Suppressor macrophage treated with lipopolysaccharide for 4 hours (primary cell): ENCODE data around the gene SLC25A20.
A peak's percentile ranks its signal among the peaks of the same experiment; 100 is the strongest.
"Not testable (repeated sequence)": the region's sequence is repeated elsewhere in the genome, so short reads cannot be mapped to it uniquely, and the experiment has no call there.

Experiments
- DNase-seq: peaks from one replicate; pipeline ENCODE4 v3.0.0-alpha.2; 2020

SLC25A20 gene

GRCh38 chr3:48898383-48899234, at the start of gene SLC25A20:
SLC25A20 (minus strand) TSS chr3:48898882; CDS start chr3:48898794, 88 bp downstream.
- DNase-seq, result peak; percentile 92

DNA sequence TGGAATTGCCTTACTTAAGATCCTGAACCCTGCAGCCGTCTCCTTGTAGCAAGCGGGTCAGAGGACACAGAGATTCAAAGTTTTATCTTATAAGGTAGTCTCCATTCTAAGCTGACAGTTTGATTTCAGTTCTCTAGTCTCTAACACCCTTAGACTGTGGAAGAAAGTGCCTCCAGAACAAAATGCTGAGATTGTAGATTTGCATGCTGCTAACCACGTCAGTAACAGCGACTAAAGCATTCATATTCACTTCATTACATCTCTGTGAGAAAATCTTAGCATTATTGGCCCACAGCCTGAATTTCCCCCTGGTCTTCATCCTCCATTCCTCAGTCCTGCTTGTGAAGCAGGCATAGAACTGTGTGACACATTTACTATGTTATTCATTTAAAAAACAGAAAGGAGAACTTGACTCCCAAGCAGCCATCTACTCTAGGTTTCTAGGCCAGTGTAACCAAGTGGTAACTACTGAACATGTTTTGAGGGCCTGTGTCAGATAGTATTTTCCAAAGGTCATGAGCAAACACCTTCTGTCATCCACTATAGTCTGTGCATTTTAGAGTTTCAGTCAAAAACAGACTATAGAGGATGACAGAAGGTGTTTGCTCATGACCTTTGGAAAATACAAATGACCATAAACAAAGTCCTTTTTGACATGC, 47.3 kb upstream of the SLC25A20 start:
- DNase-seq, result peak; percentile 12

DNA sequence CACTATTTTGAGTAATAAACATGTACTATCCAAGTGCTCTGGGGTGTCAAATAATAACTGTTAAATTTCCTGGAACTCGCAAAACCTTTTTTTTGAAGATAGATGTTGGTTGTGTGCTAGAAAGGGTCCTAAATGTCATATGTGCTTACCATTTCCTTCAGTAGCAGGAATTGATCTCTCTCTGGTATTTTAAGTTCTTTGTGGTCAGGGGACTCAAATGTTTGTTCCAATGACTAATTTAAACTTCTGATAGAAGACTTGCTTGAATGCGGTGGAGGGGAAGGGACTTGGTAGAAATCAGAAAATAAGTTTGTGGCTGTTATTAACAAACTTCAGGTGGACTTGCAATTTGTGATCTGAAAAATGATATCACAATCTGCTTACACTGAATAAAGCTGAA, 46.8 kb upstream of the SLC25A20 start:
- DNase-seq, result no peak

DNA sequence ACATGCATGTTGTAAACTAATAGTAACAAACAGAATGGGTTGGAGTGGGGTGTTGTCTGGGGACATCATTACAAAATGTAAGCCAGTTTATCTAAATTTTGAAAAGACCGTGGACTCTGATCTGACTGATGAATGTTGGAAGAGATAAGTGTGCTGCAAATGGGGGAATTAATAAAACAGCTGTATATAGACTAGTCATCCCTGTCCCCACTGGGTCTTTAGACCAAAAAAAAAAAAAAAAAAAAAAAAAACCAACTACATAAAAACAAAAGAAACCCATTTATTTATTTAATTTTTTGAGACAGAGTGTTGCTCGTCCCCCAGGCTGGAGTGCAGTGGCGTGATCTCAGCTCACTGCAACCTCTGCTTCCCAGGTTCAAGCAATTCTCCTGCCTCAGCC, 40.0 kb upstream of the SLC25A20 start:
- no peak for DNase-seq

- DNase-seq, result no peak
Observed at GRCh38 chr3:48938156-48938555, 39.5 kb upstream of the SLC25A20 start.

DNA sequence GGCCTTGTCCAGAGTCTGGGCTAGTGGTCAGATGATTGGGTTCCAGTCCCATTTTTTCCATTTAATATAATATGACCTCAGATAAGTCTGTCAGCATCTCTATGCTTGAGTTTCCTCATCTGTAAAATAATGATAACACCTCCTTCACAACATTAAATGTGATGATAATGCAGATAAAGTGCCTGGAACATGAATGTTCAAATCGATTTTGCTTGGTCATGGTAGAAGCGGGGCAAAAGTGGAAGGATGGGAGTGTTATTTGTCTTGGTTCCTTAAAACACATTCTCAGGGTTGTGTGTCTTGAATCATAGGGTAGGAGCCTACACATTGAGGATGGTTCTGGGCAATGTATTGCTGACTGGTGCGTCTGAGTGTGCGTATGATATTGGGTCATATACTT, 36.8 kb upstream of the SLC25A20 start:
- peak; percentile 71 for DNase-seq

DNA sequence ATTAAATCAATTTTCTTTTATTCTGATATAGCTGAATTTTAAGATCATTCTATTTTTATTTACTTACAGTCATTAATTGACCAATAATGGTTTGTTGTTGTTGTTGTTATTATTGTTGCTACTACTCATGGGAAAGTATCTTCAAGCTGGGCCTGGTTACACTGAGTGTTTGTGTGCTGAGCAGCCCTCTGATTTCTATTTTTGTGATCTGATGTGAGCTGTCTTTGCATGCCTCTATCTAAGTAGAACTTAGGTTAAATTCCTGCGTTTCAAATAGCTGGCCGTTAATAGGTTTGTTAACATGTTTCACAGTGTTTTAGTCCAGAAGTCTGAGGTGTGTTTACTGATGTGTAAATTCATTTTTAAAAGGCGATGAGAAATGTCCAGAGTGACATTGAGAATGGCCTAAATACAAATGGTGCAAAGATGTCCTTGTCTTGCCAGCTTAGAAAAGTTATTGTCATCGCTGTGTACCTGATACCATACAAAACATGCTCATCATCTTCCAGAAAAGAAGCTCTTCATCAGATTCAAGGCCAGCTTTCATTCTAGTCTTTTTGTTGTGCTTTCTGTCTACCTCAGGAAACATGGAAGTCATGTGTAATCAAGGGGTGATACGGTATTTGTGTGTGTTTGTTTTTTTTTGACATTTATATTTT, 35.8 kb upstream of the SLC25A20 start:
- no peak for DNase-seq

- peak; percentile 20 for DNase-seq
Observed at GRCh38 chr3:48931944-48932580, 33.4 kb upstream of the SLC25A20 start.

DNA sequence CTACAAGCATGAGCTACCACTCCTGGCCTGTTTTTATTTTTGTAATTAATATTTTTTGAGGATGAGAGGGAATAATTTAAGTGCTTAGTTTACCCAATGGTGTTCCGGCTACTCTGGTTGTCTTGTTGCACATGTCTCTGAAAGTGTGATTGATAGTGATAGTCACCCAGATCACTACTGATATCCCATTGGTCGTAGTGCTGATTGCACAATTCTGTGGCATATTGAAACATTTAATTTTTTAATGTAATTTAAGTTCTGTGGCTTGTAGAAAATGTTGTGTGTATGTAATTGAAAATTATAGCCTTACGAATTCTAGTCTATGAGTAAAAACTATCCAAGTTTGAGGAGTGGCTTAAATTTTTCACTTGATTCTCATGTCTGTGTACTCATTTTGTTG, 31.9 kb upstream of the SLC25A20 start:
- no peak for DNase-seq

DNA sequence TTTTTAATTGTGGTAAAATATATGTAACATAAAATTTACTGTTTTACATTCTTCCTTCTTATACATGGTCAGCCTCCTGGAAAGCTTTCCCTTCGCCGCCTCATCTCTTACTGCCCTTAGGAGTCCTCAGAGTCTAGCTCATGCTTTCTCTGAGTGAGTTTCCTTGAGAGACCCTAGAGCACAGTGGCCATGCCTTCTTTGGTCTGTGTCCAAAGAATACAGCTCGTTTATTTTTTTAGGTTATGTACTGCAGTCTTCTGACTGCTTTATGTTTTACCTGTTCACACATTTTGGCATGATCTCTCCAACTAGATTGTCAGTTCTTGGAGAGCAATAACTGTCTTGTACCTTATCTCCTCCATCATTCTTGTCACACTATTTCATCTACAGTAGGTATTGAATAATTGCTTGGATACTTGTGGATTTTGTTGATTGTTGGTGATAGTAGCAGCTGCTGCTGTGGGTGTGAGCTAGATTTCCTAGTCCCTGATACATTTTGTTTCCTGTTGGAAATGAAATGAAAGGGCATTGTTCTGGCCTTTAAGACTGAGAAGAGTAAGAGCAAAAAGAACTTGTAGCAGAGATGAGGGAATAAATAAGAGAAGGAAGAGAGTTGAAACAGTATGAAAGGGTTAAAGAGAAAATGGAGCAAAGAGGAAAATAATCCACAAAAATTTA, 30.8 kb upstream of the SLC25A20 start:
- DNase-seq, result no peak

DNA sequence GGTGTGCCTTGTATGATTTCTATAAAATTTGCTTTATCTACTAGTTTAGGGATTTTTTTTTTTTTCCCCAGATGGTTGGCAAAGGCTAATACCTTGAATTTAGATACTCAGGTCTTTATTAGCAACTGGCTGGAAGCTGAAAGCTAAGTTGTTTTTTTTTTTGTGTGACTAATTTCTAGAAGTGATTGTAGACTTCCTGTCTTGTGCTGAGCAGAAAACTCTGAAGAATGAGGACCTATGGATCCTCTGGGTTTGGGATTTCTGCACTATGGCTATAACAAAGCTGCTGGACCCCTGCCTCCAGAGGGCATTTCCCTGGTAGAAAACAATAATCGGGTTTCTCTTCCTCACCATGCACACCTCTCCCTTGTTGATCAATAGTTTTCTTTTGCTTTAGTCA, 30.0 kb upstream of the SLC25A20 start:
- DNase-seq, result peak; percentile 32

- peak; percentile 52 for DNase-seq
Observed at GRCh38 chr3:48927928-48928327, 29.2 kb upstream of the SLC25A20 start.

DNA sequence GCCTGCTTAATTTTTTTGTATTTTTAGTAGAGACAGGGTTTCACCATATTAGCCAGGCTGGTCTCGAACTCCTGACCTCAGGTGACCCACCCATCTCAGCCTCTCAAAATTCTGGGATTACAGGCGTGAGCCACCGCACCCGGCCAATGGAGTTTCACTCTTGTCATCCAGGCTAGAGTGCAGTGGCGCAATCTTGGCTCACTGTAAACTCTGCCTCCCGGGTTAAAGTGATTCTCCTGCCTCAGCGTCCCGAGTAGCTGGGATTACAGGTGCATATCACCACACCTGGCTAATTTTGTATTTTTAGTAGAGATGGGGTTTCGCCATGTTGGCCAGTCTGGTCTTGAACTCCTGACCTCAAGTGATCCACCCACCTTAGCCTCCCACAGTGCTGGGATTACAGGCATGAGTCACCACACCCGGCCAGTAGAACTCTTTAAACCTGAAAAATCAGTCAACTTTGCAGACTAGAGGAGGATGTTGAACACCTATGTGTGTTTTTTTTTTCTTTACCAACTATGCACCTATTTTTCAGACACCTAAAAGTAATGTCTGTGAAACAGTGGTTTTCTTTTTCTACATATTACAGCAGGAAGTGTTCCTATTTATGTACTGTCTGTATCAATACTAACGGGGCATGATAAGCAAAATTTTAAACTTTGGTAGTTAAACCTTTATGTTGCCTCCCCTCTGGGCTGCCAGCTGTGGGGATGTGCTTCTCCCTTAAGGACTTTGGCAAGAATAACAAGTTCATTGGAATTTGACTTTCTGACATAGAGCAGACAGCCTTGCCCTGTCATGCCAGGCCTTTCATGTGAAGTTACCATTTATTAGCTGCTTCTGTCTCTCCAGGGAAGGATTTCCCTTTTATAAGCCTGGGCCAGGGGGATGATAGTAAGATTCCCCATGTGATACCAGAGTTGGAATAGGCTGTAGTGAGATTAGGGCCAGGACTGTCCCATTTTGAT, 28.0 kb upstream of the SLC25A20 start:
- no peak for DNase-seq

GRCh38 chr3:48919215-48920138, 20.8 kb upstream of the SLC25A20 start:
- DNase-seq, result peak; percentile 81

DNA sequence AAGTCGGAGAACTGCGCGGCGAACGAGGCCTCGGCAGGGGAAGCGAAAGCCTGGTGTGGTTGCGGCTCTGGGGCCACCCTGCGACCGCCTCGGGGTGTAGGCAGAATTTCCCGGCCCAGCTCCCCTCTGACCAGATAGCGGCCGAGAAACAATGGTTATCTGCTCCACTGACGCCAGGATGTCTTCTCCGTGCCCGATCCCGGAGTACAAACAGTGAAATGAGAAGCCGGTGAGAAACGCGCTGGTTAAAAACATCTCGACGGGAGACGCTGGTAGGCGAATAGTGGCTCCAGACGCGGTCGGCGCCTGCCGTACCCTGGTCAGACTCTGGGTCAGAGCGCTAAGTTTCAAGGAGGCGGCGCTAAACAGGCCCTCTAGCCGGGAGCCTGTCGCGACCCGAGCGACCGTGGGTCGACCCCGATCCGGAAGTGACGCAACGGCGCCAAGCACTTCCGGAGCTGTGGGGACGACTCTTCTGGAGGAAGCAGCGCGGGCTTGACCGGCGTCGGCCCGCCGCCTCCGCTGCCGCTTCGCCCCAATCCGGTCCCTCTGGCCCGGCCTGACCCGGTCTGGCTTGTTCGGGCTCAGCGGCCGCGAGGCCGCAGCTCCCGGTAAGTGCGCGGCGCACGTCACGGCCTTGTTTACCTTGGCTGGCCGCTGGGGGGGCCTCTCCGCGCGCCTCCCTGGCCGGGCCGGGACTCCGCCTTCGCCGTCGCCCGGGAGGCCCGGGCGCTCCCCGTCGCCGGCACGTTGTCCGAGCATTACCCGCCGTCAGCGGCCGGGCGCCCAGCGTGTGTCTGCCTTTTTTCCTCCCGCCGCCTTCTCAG, 19.9 kb upstream of the SLC25A20 start, which contains the start of gene ARIH2:
Gene ARIH2 (plus strand): TSS at position 455 of the 827 bp plus-strand sequence. CDS start 8,717 bp downstream, outside the sequence.
- DNase-seq, result peak; percentile 96

DNA sequence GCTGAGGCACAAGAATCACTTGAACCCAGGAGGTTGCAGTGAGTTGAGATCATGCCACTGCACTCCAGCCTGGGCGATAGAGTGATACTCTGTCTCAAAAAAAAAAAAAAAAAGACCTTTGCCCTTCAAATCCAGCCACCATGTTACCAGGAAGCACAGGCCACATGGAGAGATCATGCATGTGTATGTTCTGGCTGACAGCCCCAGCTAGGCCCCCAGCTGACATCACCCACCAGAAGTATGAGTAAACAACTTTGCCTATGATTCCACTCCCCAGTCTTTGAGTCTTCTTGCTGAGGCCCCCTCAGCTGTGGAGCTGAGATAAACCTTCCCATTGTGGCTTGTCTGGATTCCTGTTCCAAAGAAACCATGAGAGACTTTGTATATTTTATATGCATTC, 16.6 kb upstream of the SLC25A20 start:
- DNase-seq, result no peak

GRCh38 chr3:48907026-48907425, 8.3 kb upstream of the SLC25A20 start:
- DNase-seq, result not testable (repeated sequence)

DNA sequence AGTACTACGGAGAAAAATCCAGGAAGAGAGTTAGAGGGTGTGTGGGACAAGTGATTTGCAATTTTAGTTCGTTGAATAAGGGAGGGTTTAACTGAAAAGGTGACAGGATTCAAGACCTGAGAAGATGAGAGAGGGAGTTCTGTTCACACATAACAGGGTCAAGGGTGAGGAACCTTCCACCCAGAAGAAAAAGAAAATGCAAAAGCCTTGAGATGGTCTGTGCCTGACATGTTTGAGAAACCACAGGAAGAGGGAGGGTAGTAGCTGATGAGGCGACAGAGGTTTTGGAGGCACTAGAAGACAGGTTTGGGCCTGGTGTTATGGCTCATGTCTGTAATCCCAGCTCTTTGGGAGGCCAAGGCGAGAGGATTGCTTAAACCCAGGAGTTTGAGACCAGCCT, 591 bp upstream of the SLC25A20 start:
- DNase-seq, result no peak
